NT2/D1 (cell line): ENCODE results near the gene ITGB6.

Experiments
- SUZ12 ChIP-seq: IDR thresholded peaks from 2 replicates; pipeline ENCODE4 v1.6.1; 2011; ENCODE audit not compliant: insufficient read length, insufficient read depth; ENCODE audit errors: extremely low read depth
- ZNF274 ChIP-seq: IDR thresholded peaks from 2 replicates; pipeline ENCODE4 v1.6.1; 2011; ENCODE audit warnings: mild to moderate bottlenecking, low read depth, low read length

DNA sequence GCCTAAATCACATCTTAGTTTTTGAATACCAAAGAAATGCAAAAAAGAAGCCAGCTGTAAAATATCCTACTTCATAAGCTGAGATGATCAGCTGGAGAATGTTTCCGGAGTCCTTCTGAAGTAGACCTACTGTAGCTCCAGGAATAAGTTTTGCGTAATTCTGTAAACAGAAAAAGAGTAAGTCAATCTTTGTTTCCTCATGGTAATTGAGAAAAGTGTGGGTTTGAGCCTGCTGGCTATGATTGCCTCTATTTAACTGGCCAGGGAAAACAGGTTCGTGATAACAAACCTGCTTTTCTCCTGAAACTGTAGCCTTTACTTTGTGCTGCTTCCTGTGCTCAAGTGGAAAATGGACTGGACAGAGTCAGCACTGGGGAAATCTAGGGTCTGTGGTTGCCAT is 58.2 kb downstream of the ITGB6 start:
- TF ChIP-seq ZNF274, result no peak
- TF ChIP-seq SUZ12, result no peak
